ENCODE data around the gene MUTYH.
A peak's percentile ranks its signal among the peaks of the same experiment; 100 is the strongest.

MUTYH gene

DNA sequence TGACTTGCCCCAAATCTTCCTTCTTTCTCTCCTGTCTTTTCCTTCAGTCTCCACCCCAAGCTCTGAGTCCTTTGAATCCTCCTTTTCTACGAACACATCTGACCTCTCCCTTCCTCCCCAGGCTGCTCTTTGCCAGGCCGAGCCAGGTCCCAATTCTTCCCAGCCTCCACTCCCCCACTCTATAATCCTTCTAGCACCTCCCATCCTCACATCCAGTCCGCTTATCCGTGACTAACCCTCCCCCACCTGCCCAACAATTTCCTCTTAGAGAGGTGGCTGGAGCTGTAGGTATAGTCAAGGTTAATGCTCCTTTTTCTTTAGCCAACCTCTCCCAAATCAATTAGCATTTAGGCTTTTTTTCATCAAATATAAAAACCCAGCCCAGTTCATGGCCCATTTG, 23.1 kb downstream of the MUTYH start:
- Histone ChIP-seq H3K27me3 (ENCODE audit: low read depth, low read length) (no peaks in the 10 kb centered on the region), H3K36me3 (ENCODE audit: control insufficient read depth in 1 of 2, insufficient read depth in 2 of 2, low read length in 2 of 2) (no peaks in the 10 kb centered on the region), H3K27ac (ENCODE audit: low read length) (no peak overlapping the region), H3K4me3 (ENCODE audit: low read depth in 1 of 2, low read length in 2 of 2) (no peak overlapping the region), H3K4me1 (ENCODE audit: control insufficient read depth in 1 of 2, insufficient read depth in 2 of 2, low read length in 2 of 2) (no peaks in the 10 kb centered on the region), H3K9me3 (ENCODE audit: control insufficient read depth in 1 of 2, low read length in 2 of 2) (no peaks in the 10 kb centered on the region)

DNA sequence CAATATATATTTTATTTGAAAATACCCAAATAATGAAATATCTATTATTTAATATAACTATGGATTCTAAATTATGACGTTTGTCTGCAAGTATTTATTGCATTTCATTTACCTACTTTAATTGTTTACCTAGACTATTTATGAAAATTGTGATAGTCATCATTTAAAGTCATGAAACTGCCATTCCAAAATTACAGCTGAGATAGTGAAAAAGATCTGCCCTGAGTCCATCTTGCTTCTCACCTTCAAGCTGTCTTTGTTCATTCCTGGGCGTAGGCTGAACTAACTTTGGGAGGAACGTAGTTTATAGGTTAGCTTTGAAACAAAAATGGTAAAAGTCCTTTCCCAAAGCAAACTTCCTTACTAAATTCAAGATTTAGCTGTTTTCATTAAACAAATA, 26.0 kb downstream of the MUTYH start:
- no peaks in the 10 kb centered on the region for H3K9me3 ChIP-seq (ENCODE audit: control insufficient read depth in 1 of 2, low read length in 2 of 2)
- no peaks in the 10 kb centered on the region for H3K27me3 ChIP-seq (ENCODE audit: low read depth, low read length)
- H3K4me3 ChIP-seq (ENCODE audit: low read depth in 1 of 2, low read length in 2 of 2) = no peak overlapping the region
- H3K27ac ChIP-seq (ENCODE audit: low read length) = no peak overlapping the region
- H3K4me1 ChIP-seq (ENCODE audit: control insufficient read depth in 1 of 2, insufficient read depth in 2 of 2, low read length in 2 of 2) = no peaks in the 10 kb centered on the region
- no peaks in the 10 kb centered on the region for H3K36me3 ChIP-seq (ENCODE audit: control insufficient read depth in 1 of 2, insufficient read depth in 2 of 2, low read length in 2 of 2)

DNA sequence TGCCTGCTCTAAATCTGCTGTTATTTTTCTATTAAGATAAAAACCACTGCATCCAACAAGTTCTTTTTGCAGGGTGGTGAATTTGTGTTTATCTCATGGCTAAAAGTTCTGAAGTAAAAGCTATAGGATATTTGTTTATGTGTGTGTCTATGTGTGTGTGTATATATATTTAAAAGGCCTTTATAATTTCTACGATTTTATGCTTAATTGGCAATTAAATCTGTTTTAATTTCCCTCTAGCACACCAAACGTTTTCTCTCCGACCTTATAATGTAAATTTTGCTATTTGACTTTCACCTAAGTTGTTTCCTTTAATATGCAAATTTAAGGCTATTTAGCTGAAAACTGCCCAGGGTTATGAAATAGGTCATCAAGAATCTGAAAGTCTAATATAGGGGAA, 33.3 kb downstream of the MUTYH start:
- Histone ChIP-seq H3K27ac (ENCODE audit: low read length) (no peak overlapping the region), H3K9me3 (ENCODE audit: control insufficient read depth in 1 of 2, low read length in 2 of 2) (no peaks in the 10 kb centered on the region), H3K27me3 (ENCODE audit: low read depth, low read length) (no peaks in the 10 kb centered on the region), H3K36me3 (ENCODE audit: control insufficient read depth in 1 of 2, insufficient read depth in 2 of 2, low read length in 2 of 2) (no peaks in the 10 kb centered on the region), H3K4me3 (ENCODE audit: low read depth in 1 of 2, low read length in 2 of 2) (no peak overlapping the region), H3K4me1 (ENCODE audit: control insufficient read depth in 1 of 2, insufficient read depth in 2 of 2, low read length in 2 of 2) (peaks cover 5 to 10% of the 10 kb centered on the region in 2 donors)

DNA sequence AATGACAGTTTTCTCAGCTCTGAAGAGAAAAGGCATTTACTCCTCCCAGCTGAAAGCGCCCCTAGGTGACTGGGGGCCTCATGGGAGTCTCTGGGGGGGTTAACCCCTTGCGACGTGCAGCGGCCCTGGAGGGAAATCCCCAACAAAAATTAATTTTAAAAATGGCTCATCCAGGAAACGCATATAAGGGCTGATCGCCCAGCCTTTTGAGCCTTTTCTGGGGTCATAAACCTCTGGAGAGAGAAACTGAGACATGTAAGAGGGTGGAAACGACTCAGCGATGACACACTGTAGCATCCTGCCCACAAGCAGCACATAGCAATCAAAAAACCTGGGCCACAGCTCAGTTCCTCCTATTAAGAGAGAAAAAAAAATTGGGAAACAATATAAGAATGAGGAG, 33.9 kb downstream of the MUTYH start:
- Histone ChIP-seq H3K27me3 (ENCODE audit: low read depth, low read length) (no peaks in the 10 kb centered on the region), H3K9me3 (ENCODE audit: control insufficient read depth in 1 of 2, low read length in 2 of 2) (no peaks in the 10 kb centered on the region), H3K4me1 (ENCODE audit: control insufficient read depth in 1 of 2, insufficient read depth in 2 of 2, low read length in 2 of 2) (peaks cover 5 to 10% of the 10 kb centered on the region in 2 donors), H3K36me3 (ENCODE audit: control insufficient read depth in 1 of 2, insufficient read depth in 2 of 2, low read length in 2 of 2) (no peaks in the 10 kb centered on the region), H3K27ac (ENCODE audit: low read length) (no peak overlapping the region), H3K4me3 (ENCODE audit: low read depth in 1 of 2, low read length in 2 of 2) (no peak overlapping the region)

DNA sequence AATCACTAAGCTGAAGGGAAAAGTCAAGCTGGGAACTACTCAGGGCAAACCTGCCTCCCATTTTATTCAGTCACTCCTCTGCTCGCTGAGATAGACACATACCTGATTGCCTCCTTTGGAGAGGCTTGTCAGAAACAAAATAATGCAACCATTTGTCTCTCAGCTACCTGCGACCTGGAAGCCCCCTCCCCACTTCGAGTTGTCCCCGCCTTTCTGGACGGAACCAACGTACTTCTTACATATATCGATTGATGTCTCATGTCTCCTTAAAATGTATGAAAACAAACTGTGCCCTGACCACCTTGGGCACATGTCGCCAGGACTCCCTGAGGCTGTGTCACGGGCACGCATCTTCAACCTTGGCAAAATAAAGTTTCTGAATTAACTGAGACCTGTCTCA, 35.0 kb downstream of the MUTYH start:
- Histone ChIP-seq H3K36me3 (ENCODE audit: control insufficient read depth in 1 of 2, insufficient read depth in 2 of 2, low read length in 2 of 2) (no peaks in the 10 kb centered on the region), H3K4me3 (ENCODE audit: low read depth in 1 of 2, low read length in 2 of 2) (no peak overlapping the region), H3K27me3 (ENCODE audit: low read depth, low read length) (no peaks in the 10 kb centered on the region), H3K9me3 (ENCODE audit: control insufficient read depth in 1 of 2, low read length in 2 of 2) (no peaks in the 10 kb centered on the region), H3K4me1 (ENCODE audit: control insufficient read depth in 1 of 2, insufficient read depth in 2 of 2, low read length in 2 of 2) (peaks cover 5 to 10% of the 10 kb centered on the region in 2 donors), H3K27ac (ENCODE audit: low read length) (no peak overlapping the region)

DNA sequence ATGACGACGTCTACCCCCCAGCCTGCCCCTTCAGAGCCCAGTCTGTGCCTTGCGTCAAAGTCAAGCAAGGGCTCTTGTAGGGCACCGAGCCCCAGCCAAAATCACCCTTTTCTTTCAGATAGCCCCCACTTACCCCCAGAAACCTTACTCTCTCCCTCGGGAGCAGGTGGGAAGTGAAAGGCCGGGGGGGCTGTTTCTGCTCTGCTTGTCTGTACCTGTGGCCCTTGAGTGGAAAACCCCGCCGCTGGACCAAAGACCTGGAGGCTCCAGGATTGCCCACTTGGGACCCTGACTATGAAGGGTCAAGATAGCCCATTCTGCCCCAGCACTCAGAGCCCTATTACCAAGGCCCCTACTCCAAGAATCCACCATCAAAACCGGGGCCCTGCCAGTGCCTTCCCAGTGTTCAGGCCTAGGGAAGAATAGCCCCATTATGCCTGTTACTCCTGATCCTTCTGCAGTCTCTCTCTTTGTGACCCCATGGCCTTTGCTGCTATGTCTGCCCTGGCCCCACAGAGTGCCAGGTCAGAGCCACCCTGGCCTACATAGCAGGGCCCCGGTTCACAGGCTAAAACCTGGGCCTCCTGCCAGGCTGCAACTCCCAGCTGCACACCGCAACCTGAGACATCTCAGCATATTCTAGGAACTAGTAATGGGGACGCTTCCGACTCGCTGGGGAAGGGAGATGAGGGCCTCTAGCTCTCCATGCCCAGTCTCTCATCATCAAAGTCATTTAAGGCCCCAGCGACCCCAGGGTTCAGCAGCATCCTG, 35.7 kb downstream of the MUTYH start:
- Histone ChIP-seq H3K27ac (ENCODE audit: low read length) (peak overlapping the region; percentile 92), H3K9me3 (ENCODE audit: control insufficient read depth in 1 of 2, low read length in 2 of 2) (no peaks in the 10 kb centered on the region), H3K4me3 (ENCODE audit: low read depth in 1 of 2, low read length in 2 of 2) (peak overlapping the region; percentile 65 to 71), H3K27me3 (ENCODE audit: low read depth, low read length) (no peaks in the 10 kb centered on the region), H3K4me1 (ENCODE audit: control insufficient read depth in 1 of 2, insufficient read depth in 2 of 2, low read length in 2 of 2) (peaks cover 5 to 10% of the 10 kb centered on the region in 2 donors), H3K36me3 (ENCODE audit: control insufficient read depth in 1 of 2, insufficient read depth in 2 of 2, low read length in 2 of 2) (no peaks in the 10 kb centered on the region)

DNA sequence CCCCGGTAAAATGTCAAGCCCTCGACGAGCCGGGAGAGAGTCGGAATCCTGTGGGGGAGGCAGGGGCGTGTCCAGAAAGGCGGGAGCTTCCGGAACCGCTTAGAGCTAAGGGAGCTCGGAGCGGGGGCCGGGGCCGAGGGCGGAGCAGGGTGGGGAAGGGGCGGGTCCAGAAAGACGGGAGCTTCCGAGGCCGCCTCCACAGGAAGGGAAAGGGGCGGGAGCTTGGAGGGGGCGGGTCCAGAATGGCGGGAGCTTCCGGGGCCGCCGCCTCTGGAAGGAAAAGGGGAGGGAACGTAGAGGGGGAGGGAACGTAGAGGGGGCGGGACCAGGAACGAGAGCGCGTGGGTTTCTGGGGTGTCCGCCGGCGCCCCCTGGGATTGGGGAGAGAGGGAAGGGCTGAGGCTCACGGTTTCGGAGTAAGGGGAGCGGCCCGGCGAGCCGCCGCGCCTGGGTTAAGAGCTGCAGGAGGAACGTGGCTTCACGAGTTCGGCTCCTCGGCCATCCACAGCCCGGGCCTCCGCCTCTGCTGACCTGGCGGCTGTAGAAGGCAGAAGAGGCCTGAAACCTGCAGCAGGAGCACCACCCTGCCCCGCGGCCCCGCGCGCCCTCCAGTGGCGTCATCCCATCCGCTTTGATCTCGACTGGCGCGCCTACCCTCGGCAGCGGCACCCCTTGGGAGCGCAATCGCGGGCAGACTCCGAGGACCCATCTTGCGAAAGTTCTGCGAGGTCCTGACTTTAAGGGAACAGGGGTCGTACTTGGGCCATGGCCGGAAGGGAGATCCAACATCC, 36.5 kb downstream of the MUTYH start:
- Histone ChIP-seq H3K27me3 (ENCODE audit: low read depth, low read length) (no peaks in the 10 kb centered on the region), H3K27ac (ENCODE audit: low read length) (peak overlapping the region; percentile 92), H3K9me3 (ENCODE audit: control insufficient read depth in 1 of 2, low read length in 2 of 2) (no peaks in the 10 kb centered on the region), H3K4me1 (ENCODE audit: control insufficient read depth in 1 of 2, insufficient read depth in 2 of 2, low read length in 2 of 2) (peaks cover 5 to 10% of the 10 kb centered on the region in 2 donors), H3K36me3 (ENCODE audit: control insufficient read depth in 1 of 2, insufficient read depth in 2 of 2, low read length in 2 of 2) (no peaks in the 10 kb centered on the region), H3K4me3 (ENCODE audit: low read depth in 1 of 2, low read length in 2 of 2) (peak overlapping the region; percentile 65 to 71)

DNA sequence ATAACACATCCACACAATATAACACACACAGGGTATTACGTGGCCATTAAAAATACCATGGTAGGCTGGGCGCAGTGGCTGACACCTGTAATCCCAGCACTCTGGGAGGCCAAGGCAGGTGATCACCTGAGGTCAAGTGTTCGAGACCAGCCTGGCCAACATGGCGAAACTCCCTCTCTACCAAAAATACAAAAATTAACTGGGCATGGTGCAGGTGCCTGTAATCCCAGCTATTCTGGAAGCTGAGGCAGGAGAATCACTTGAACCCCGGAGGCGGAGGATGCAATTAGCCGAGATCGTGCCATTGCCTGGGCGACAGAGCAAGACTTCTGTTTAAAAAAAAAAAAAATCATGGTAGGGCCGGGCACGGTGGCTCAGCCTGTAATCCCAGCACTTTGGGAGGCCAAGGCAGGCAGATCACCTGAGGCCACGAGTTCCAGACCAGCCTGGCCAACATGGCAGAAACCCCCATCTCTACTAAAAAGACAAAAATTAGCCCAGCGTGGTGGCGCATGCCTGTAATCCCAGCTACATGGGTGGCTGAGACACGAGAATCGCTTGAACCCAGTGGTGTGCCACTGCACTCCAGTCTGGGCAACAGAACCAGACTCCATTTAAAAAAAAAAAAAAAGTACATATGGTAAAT, 37.6 kb downstream of the MUTYH start:
- no peaks in the 10 kb centered on the region for H3K9me3 ChIP-seq (ENCODE audit: control insufficient read depth in 1 of 2, low read length in 2 of 2)
- H3K27ac ChIP-seq (ENCODE audit: low read length) = no peak overlapping the region

DNA sequence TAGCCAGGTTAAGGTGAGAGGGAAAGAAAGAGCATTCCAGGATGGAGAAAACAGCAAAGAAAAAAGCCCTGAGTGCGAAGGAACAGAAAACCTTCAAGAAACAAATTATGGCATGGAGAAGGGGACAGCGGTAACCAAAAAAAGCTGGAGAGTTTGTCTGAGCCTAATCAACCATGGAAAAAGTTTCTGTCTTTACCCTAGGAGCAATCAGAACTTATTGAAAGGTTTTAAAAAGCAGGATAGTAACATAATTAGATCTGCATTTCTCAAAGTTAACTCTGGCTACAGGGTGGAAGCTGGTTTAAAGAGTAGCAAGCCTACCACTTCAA, 39.6 kb downstream of the MUTYH start:
- Histone ChIP-seq H3K27me3 (ENCODE audit: low read depth, low read length) (no peaks in the 10 kb centered on the region), H3K36me3 (ENCODE audit: control insufficient read depth in 1 of 2, insufficient read depth in 2 of 2, low read length in 2 of 2) (no peaks in the 10 kb centered on the region), H3K4me1 (ENCODE audit: control insufficient read depth in 1 of 2, insufficient read depth in 2 of 2, low read length in 2 of 2) (peaks cover 5 to 10% of the 10 kb centered on the region in 2 donors), H3K27ac (ENCODE audit: low read length) (no peak overlapping the region), H3K9me3 (ENCODE audit: control insufficient read depth in 1 of 2, low read length in 2 of 2) (no peaks in the 10 kb centered on the region), H3K4me3 (ENCODE audit: low read depth in 1 of 2, low read length in 2 of 2) (no peak overlapping the region)

More for the DNA sequence above, 37.6 kb downstream of the MUTYH start:
- H3K36me3 ChIP-seq (ENCODE audit: control insufficient read depth in 1 of 2, insufficient read depth in 2 of 2, low read length in 2 of 2) = no peaks in the 10 kb centered on the region
- no peaks in the 10 kb centered on the region for H3K27me3 ChIP-seq (ENCODE audit: low read depth, low read length)
- peaks cover 5 to 10% of the 10 kb centered on the region in 2 donors for H3K4me1 ChIP-seq (ENCODE audit: control insufficient read depth in 1 of 2, insufficient read depth in 2 of 2, low read length in 2 of 2)
- H3K4me3 ChIP-seq (ENCODE audit: low read depth in 1 of 2, low read length in 2 of 2) = peak overlapping the region in 1 of 2 donors; percentile 71

DNA sequence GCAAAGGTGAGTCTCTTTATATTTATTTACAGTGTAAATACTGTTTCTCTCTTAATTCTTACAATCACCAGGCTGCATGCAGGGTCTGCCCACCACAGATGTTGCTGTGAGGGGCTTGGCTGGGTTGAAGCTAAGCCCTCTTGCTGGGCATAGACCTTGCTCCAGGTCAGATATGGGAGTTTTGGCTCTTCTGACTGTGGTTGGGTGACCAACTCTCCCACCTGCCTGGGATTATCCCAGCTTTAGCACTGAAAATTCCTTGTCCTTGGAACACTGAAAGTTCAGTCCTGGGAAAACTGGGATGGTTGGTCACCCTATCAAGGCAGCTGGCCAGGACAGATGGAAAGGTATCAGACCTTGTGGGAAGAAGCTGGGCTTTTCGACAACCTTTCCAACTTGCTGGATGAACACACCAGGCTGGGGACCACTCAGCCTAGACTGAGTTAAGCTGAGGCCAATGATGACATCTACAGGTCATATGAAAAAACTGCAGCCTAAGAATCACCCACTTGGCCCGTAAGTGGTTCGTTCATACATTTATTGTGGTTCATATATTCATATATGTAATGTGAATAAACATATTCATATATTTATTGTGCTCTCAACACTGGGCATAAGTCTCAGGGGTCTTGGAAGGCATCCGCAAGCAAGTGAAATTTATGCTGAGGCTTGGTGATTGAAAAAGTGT, 40.1 kb downstream of the MUTYH start:
- Histone ChIP-seq H3K9me3 (ENCODE audit: control insufficient read depth in 1 of 2, low read length in 2 of 2) (no peaks in the 10 kb centered on the region), H3K36me3 (ENCODE audit: control insufficient read depth in 1 of 2, insufficient read depth in 2 of 2, low read length in 2 of 2) (no peaks in the 10 kb centered on the region), H3K4me3 (ENCODE audit: low read depth in 1 of 2, low read length in 2 of 2) (no peak overlapping the region), H3K27me3 (ENCODE audit: low read depth, low read length) (no peaks in the 10 kb centered on the region), H3K4me1 (ENCODE audit: control insufficient read depth in 1 of 2, insufficient read depth in 2 of 2, low read length in 2 of 2) (peaks cover 5 to 10% of the 10 kb centered on the region in 2 donors), H3K27ac (ENCODE audit: low read length) (no peak overlapping the region)

DNA sequence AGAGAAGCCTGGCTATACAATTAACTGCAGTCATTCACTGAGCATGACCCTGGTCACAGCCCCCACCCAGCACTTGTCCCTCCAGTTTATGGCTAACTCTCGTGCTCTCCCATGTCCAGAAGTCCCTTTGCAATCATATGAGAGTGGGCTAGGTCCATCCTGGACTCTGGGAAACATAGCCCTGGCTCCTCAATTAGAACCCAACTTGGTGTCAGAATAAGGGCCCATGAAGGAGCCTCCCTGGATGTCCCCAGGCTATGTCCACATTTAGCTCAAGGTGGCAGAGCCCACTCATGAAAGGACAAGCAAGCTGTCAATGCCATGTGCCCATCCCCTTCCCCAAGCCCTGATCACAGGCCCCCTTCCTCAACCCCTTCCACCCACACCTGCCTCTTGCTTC, 40.9 kb downstream of the MUTYH start:
- Histone ChIP-seq H3K27me3 (ENCODE audit: low read depth, low read length) (no peaks in the 10 kb centered on the region), H3K27ac (ENCODE audit: low read length) (no peak overlapping the region), H3K9me3 (ENCODE audit: control insufficient read depth in 1 of 2, low read length in 2 of 2) (no peaks in the 10 kb centered on the region), H3K4me1 (ENCODE audit: control insufficient read depth in 1 of 2, insufficient read depth in 2 of 2, low read length in 2 of 2) (peaks cover 0 to 3% of the 10 kb centered on the region in 2 donors), H3K36me3 (ENCODE audit: control insufficient read depth in 1 of 2, insufficient read depth in 2 of 2, low read length in 2 of 2) (no peaks in the 10 kb centered on the region), H3K4me3 (ENCODE audit: low read depth in 1 of 2, low read length in 2 of 2) (no peak overlapping the region)

Data from muscle layer of duodenum (tissue), 2 donors.